Kidney glomerular epithelial cell (primary cell): ENCODE results near the gene NUPR1.
A peak's percentile ranks its signal among the peaks of the same experiment; 100 is the strongest.
"Not testable (repeated sequence)": the region's sequence is repeated elsewhere in the genome, so short reads cannot be mapped to it uniquely, and the experiment has no call there.

Experiments used
- DNase-seq: peaks from one replicate; lab custom pipeline; 2025; lab: John Stamatoyannopoulos, UW

NUPR1 gene

DNA sequence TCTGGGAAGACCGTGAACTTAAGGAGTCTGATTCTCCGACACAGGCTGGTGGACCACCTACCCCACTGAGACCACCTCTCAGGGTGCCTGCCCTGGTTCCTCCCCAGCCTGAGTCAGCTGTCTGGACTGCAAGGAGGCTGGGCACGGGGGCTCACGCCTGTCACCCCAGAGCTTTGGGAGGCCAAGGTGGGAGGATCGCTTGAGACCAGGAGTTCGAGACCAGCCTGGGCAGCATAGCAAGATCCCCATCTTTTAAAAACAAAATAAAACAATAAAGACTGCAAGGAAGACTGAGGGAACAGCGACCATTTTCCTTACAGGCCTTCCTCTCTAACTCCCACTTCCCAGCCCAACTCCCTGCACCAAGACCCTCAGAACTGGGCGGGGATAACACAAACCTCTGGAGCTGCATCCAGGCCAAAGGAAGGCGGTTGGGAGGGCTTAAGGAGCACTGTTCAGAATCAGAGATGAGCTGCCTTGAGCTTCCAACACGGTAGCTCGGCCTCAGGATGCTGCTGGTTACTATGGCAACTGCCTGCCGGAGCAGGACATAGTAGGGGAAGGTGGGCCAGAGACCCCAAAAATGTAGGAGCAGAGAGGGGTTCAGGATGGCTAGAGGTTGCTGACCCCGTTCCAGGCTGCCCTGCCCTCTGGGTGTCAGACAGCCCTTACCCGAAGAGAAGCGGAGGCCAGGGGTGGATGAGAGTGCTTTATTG is 40.0 kb downstream of the NUPR1 start:
- no peak for DNase-seq

DNA sequence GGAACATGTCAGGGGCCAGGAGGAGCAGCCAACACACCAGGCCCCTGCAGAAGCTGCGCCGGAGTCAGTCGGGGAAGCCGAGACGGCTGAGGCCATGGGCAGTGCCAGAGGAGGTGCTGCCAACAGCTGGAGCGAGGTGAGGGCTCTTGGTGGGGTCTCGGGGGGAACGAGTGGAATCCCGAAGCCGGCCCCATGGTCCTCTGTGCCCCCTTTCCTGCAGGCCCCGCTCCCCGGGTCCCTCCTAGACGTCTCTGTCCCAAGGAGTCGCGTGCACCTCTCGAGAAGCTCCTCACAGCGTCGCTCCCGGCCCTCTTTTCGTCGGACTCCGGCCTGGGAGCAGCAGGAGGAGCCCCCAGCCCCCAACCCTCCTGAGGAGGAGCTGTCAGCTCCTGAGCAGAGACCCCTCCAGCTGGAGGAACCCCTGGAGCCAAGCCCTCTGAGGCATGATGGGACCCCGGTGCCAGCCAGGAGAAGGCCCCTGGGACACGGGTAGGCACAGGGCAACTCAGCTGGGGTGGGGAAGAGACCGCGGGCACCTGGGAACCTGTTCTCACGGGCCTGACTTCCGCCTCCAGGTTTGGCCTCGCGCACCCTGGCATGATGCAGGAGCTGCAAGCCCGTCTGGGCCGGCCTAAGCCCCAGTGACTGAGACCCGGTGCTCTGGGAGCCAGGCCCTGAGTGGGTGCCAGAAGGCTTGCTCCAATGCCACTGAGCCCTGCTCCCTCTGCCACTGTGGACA is 40.7 kb downstream of the NUPR1 start:
- DNase-seq: no peak

DNA sequence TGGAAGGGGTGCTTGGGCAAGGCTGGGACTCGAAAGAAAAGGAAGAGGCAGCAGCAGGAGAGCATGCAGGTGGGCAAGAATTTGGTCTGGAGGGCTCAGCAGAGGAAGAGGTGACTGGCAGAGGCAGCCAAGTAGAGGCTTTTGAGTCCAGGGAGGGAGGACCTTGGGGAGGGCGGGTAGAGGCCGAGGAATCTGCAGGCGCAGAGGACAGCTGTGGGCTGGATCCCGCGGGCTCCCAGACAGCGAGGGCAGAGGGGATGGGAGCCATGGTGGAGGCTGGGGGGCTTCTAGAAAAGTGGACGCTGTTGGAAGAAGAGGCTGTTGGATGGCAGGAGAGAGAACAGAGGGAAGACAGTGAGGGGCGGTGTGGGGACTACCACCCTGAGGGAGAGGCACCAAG is 41.4 kb downstream of the NUPR1 start:
- no peak for DNase-seq

DNA sequence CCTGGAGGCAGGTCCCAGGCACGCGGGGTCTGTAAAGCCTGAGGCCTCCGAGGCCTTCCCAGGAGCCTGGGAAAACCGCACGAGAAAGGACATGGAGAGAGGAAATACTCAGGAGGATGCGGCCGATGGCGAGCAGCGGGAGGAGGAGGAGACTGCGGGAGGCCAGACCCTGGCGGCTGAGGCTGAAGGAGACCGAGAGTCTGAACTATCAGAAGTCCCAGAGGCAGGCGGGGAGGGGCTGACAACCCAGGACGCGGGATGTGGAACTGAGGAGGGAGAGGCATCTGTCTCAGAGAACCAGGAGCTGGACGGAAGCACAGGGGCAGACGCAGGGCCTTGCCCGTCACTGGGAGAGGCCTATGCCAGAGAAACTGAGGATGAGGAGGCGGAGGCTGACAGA is 41.9 kb downstream of the NUPR1 start:
- DNase-seq: no peak

DNA sequence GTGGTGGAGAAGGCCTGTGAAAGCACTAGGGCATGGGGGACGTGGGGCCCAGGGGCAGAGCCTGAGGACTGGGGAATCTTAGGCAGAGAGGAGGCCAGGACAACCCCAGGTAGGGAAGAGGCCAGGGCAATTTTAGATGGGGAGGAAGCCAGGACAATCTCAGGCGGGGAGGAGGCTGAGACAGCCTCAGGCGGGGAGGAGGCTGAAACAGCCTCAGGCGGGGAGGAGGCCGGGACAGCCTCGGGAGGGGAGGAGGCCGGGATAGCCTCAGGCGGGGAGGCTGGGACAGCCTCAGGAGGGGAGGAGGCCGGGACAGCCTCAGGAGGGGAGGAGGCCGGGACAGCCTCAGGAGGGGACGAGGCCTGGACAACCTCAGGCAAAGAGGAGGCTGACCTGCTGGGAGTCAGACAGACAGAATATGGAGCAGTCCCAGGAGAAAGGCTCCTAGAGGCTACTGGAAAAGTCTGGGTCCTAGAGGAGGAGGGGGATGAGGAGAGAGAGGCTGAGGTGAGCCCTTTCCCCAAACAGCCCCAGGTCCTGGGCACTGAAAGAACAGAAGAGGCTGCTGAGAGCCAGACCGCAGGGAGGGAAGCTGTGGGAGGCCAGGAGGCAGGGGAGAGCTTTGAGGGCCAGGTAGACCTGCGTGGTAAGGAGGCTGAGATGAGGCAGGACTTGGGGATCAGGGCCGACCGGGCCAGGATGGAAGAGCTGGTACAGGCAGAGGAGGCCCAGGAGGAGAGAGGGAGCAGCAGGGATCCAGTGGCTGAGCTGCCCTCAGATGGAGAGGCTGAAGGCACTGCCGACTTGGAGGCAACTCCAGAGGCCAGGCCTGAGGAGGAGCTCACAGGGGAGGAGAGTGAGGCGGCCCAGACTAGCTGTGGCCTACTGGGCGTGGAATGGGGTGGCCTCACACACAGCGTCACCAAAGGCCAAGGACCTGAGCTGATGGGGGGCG is 42.7 kb downstream of the NUPR1 start:
- DNase-seq: no peak

DNA sequence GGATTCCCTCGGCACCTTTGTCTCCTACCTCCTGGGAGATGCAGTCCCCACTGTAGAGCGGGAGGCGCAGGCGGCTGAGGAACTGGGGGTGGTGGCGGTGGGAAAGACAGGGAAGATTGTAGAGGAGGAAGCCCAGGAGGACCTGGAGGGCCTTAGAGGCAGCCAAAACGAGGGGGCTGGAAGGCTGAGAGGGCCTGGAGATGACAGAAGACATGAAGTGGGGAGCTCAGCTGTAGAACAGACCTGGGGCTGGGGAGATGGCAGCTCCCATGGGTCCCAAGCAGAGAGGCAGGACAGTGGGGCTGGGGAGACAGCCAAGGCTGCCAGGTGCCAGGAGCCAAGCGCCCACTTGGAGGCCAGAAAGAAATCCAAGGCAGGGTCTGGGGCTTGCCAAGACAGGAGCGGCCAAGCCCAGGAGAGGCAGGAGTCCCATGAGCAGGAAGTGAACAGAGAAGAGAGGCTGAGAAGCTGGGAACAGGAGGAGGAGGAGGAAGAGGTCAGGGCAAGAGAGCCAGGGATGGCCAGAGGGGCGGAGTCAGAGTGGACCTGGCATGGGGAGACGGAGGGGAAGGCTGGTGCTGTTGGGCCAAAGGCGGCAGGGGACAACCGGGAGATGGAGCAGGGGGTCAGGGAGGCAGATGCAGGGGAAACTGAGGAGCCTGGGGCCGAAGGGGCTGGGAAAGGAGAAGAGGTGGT is 43.5 kb downstream of the NUPR1 start:
- DNase-seq: no peak

DNA sequence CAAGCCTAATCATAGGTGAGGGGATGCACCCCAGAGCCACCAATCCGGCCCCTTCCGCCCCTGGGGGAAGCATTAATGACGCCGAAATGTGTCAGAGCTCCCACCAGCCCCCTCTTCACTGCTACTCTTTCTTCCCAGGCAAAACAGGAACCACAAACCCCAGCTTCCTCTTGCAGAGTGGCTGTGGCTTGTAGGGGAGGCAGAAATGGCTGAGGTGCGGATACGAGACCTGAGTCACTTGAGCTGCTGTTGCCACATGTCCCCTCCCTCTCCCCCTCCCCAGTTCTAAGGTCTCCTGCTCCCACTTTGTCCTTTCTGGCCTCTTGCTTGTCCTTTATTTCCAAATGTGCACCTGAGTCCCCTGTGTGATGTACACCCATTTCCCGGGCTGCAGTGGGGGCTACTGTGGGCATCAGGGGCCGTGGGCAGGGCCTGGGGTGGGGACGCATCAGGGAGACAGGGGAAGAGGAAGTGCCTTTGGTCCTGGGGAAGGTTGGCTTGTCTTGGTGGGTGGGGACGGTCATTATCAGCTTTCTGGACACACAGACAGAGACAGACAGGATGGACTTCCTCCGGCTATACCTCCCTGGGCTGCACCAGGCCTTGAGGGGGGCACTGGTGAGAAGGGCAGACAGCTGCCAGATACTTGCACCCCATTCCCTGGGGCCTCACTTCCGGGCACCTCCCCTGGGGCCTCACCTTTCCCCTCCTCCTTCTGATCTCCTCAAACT is 44.5 kb downstream of the NUPR1 start, which contains the start of gene APOBR:
TSS of gene APOBR (plus strand) at position 523 of the 731 bp plus-strand sequence. CDS start at position 562, 39 bp downstream.
- DNase-seq: no peak

DNA sequence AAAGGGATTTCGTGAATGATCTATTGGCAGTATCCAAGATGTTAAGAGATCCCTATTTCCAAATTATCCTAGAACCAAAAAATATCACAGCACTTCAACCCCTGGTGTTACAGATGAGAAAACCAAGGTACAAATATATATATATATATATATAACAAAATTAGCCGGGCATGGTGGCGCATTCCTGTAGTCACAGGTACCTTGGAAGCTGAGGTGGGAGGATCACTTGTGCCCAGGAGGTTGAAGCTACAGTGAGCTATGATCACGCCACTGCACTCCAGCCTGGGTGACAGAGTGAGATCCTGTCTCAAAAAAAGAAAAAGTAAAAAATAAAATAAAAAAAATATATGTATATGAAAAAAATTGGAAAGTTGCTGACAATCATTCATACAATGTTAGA is 46.3 kb downstream of the NUPR1 start:
- DNase-seq: no peak

DNA sequence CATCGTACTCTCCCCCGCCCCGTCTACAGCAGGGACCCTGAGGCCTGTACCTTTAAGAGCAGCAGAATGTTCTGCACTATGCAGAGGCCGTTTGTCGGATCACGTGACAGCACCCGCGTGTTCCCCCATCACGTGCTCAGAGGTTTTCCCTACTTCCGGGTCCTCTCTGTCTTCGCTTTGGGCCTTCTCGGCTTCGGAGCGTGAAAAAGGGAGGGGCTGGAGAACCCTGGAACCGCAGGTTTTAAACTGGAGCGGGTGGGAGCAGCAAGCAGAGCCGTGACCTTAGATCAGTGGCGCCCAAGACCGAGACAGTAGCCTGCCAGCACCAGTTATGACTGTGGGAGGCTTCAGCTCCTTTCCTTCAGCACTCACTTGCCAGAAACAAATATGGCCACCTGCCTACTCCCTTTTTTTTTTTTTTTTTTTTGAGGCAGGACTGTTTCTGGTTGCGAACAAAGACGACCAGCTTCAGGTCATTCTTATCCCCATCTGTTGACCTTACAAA is 46.8 kb downstream of the NUPR1 start, which contains the start of gene CLN3:
TSS of gene CLN3 (minus strand) at position 105 of the 505 bp plus-strand sequence. CDS start 315 bp downstream, outside the sequence.
- peak; percentile 98 for DNase-seq

DNA sequence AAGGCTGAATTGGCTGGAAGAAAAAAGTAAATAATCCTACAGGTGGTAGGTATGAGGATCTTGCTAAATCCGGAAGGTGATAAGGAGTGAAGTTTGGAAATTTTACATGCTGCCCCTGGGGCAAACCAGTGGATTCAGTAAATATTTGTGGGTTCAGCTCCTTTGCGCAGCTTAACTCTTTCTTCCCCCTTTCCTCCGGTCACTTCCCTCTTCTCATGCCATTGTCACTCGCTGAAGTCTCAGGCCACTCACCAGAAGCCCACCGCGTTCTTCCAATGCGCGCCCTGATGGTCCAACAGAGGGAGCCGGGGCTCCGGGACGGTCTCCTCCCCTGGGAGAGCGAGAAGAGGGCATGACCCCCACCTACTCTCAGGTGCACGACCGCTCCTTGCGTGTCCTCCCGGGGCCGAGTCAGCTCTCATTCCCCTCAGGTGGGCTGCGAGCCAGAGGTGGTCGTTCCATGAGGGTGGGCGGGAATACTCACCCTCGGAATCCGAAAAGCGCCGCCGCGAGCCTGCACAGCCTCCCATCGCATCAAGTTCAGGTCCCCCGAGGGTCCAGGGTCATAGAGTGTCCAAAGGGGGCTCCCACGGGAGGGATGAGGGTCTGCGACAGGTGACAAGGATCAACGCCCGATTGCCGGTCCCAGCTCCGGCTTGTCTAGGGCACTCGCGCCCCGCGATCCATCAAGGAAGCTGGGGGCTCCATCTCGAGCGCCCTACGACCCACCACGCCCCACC is 47.4 kb downstream of the NUPR1 start:
- DNase-seq: no peak

DNA sequence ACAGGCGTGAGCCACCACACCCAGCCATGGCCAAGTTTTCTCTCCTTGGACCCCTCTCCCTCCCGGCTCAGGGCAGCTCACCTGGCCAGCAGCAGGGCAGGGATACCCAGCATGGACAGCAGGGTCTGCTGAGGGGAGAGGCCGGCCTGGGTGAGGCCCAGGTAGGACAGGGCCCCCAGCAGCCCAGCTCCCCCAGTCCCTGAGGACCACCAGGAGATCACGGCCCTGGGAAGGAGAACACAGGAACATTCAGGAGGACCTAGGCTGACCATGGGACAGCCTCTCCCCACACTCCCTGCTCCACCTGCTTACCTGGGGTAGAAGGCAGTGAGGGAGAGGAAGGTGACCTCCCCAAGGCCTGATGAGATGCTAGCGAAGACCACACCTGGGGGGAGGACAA is 52.5 kb downstream of the NUPR1 start:
- no peak for DNase-seq

DNA sequence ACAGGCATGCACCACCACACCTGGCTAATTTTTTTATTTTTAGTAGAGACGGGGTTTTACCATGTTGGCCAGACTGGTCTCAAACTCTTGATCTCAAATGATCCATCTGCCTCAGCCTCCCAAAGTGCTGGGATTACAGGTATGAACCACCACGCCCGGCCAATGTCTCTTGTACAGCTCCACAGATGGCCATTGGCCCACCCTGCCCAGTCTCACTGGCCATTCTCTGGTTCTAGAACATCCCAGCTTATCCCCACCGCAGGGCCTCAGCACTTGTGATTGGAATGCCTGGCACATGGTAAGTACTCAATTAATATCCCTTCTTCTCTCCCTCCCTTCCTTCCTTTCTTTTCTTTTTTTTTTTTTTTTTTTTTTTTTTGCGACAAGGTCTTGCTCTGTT is 55.4 kb downstream of the NUPR1 start:
- not testable (repeated sequence) for DNase-seq
